Central memory CD4-positive, alpha-beta T cell (primary cell): ENCODE measurements around the gene PDE1A.
"Not testable (repeated sequence)": the region's sequence is repeated elsewhere in the genome, so short reads cannot be mapped to it uniquely, and the experiment has no call there.

Experiments used
- DNase-seq: peaks from one replicate; pipeline ENCODE4 v3.0.0; 2022

PDE1A gene

DNA sequence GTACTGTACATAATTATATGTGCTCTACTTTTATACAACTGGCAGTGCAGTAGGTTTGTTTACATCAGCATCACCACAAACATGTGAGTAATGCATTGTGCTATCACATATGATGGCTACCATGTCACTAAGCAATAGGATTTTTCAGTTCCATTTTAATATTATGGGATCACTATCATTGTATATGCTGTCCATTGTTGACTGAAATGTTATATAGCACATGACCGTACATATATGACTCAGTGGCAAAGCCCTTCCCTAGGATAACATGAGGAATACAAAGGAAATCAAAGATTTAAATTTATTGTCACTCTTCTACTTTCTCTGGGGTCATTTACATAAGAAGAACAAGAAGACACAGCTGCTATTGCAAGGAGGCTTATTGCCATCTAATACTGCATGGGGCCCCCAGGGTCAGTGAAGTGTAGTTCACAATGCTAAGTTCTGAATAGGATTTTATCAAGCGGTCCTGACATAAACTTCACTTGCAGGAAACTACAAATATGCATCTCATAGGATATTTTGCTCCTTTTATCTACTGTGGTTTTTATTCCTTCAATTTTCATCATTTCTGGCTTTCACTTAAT lies 21.8 kb downstream of the PDE1A start:
- DNase-seq, result no peak

DNA sequence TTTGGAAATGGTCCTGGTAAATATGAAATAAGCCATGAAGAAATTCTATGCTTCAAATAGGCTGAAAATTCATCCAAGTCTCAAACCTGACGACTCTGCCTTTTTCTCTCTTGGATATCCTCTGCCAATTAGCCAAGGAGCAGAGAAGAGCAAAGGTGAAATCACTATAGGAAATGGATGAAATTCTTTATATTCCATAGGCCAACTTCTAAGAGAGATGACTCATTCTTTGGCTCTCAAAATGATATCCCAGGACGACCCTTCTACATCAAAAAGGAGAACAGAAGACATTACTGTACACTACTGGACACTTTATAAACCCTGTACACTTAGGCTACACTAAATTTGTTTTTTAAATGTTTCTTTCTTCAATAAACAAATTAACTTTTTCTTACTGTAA lies 22.7 kb downstream of the PDE1A start:
- no peak for DNase-seq

DNA sequence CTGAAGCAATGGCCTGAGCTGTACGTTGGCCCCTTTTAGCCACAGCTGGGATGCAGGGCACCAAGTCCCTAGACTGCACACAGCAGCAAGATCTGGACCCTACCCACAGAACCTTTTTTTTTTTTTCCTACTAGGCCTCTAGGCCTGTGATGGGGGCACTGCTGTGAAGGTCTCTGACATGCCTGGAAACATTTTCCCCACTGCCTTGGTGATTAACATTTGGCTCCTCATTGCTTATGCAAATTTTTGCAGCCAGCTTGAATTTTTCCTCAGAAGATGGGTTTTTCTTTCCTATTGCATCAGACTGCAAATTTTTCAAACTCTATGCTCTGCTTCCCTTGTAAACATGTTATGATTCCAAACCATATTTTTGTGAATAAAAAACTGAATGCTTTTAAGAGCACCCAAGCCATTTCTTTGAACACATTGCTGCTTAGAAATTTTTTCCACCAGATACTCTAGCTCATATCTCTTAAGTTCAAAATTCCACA lies 33.5 kb downstream of the PDE1A start:
- no peak for DNase-seq

DNA sequence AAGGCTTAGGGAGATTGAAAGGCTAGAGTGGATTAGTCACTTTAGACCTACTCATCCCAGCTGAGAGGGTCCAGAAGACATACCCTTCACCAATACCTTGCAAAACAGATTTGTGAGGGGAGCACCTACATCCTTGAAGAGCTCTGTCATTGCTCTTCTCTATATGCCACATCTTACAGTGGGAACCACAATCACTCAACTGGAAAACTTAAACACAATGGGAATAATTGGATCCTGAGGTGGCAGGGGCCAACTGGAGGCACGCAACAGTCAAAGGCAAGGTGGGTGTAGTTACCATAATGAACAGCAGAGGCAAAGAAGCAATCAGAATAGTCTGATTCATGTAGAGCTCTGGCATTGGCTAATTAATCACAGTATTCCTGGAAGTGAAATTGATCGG lies 35.4 kb downstream of the PDE1A start:
- no peak for DNase-seq

DNA sequence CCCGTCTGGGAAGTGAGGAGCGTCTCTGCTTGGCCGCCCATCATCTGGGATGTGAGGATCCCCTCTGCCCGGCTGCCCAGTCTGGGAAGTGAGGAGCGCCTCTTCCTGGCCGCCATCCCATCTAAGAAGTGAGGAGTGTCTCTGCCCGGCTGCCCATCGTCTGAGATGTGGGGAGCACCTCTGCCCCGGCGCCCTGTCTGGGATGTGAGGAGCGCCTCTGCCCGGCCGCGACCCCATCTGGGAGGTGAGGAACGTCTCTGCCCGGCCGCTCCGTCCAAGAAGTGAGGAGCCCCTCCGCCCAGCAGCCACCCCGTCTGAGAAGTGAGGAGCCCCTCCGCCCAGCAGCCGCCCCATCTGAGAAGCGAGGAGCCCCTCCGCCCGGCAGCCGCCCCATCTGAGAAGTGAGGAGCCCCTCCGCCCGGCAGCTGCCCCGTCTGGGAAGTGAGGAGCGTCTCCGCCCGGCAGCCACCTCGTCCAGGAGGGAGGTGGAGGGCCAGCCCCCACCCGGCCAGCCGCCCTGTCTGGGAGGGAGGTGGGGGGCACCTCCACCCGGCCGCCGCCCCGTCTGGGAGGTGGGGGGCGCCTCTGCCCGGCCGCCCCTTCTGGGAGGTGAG lies 40.5 kb downstream of the PDE1A start:
- not testable (repeated sequence) for DNase-seq

DNA sequence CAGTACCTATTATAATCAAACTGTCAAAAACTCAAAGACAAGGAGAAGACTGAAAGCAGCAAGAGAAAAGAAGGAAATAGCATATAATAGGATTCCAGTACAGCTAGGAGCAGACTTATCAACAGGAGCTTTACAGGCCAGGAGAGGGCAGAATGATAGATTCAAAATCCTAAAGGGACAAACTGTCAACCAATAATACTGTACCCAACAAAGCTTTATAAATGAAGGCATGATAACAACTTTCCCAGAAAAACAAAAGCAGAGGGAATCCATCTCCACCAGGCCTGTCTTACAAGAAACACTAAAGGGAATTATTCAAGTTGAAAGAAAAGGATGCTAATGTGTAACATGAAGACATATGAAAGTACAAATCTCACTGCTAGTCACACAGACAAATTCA lies 42.0 kb downstream of the PDE1A start:
- DNase-seq, result no peak

DNA sequence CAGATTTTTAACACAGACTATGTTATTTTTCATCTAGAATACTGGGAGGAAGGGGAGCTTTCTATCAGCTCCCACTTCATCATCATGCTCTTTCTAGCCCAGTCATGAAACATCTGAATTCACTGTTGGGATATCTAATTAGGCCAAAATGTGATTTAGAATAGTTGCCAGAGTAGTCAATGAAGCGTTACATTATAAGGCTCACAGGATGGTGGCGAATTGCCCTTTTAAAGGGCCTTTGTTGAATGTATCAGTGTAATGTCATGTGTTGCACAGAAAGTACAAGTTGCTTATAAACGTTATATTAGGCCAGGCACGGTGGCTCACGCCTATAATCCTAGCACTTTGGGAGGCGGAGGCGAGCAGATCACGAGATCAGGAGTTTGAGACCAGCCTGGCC lies 45.6 kb downstream of the PDE1A start:
- no peak for DNase-seq

DNA sequence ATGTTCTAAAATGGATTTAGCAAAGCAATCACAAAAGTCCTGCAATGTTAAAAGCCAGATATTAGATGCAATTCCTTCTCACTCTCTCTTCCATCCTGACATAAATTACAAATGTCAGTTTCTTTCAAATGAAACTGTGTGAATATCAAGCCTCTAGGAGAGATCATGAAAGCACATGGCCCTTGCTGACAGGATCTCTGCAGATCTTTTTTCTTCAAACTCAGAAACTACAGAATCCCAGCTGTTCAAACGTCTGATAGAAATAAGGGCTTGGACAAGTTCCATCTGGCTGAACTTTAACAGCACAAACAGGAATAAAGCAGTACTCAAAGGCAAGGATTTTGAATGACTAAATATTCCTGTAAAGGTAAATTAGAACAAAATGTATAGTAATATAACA lies 47.6 kb downstream of the PDE1A start:
- no peak for DNase-seq

DNA sequence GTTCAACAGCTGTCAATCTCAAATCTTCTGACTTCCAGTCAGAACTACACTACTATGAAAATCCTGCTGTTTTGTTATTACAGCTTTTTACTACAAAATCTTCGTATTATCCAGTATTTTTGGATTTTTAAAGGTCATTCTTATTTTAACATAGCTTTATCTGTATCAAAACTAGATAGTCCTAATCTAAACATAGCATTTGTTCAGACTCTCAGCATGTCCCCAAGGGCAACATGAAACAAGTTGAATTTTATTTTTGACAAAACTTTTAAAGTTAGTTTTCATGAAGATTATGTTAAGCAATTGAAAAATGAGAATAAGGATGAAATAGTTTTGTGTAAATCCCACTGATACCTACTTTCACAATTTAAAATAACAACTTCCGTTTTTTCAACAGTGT lies 48.1 kb downstream of the PDE1A start:
- DNase-seq, result no peak

DNA sequence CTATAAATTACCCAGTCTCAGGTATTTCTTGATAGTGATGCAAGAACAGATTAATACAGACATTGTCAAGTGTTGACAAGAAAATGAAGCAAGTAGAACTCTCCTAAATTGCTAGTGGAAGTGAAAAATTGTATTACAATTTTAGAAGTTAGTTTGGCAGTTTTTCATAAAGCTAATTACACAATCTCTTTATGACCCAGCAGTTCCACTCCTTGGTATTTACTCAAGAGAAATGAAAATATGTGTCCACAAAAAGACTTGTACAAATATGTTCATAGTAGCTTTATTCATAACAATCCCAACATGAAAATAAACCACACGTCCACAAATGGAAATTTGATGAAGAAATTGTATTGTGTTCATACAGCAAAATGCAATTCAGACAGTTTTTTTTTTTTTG lies 49.4 kb downstream of the PDE1A start:
- DNase-seq, result no peak

DNA sequence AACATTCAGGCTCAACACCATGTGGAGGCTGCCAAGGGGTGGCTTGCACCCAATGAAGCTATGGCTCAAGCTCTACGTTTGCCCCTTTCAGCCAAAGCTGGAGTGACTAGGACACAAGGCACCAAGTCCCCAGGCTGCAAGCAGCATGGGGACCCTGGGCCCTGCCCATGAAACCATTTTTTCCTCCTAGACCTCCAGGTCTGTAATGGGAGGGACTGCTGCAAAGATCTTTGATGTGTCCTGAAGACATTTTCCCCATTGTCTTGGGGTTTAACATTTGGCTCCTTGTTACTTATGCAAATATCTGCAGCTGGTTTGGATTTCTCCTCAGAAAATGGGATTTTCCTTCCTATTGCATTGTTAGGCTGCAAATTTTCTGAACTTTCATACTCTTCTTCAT lies 51.0 kb downstream of the PDE1A start:
- DNase-seq, result no peak

DNA sequence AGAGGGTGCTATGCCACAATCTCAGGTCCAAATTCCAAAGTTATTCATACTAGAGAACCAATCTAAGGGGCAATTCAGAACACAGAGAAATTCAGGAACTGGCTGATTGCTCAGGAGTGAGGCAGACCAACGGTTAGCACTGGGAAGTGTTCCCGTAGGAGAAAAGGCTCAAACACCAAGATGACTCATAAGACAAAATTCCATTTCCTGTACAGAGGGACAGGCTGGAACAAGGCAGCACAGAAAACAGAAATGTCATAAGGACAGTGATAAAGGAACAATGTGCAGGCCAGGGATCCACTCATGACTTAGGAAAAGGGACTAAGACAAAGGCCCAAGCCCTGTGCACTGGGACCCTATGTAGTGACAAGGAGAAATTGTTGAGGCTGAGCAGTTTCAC lies 54.2 kb downstream of the PDE1A start:
- DNase-seq, result no peak

DNA sequence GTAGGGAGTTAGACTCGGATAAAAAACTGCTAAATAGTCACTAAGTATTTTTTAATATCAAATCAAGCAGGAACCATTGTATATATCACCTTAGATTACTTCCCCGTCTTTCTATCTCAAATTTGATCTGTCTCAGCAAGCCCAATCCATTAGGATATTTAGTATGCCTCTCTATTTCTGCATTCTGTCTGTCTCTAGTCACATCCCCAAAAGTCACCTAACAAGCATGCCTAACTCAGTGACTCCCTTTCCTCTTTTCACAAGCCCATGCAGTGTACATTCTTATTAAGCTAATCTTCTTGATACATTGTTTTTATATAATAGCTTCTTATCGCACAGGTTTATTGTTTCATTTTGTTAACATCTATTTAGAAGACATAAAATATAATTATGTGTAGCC lies 57.8 kb downstream of the PDE1A start:
- no peak for DNase-seq

DNA sequence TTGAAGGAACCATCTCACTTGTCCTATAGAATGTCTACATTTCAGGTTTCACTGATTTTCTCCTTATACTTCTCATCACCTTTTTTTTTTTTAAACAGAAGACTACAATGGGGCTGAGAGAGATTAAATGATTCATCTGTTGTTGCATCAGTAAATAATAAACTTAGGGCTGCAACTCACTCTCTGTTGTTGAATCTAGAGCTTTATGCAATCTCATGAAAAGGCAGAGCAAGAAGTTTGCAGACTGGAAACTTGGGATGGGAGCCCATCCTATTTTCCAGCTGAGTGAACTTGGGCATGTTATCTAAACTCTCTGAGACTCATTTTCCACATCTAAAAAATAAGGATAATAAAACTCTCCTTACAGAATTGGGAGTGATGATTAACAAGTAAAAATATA lies 58.4 kb downstream of the PDE1A start:
- DNase-seq, result no peak

DNA sequence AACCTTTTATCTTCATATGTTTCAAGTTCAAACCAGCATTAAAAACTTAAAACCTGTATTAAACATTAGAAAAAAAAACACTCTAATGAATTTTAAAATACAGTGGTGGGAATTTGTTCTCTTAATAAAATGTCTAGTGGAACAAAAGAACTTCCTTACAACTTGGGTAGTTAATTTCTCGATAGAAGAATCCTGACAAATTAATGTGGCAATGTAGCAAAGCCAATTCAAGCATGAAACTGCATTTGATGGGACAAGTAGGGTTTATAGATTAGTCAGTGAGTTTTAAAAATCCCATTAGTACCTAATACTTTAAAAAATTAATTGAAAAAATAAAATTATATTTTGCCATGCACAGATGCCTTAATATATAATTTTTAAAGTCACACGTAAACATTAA lies 59.4 kb downstream of the PDE1A start:
- DNase-seq, result no peak

DNA sequence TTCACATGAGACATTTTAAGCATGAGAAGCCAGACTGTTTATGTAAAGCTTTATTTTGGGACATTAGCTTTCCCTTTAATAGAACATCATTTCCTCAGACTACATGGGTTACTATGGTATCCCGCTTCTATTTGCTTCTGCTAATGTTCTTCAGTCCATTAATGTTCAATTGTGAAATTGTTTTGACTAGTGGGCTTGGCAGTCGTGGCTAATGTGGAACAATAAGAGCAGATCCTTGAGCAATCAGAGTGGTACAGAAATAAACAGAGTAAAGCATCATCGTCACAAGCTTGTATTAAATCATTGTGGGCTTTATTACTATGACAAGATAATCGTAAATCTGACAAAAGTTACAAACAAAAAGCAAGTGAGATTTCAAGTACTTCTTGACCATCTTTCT lies 60.2 kb downstream of the PDE1A start:
- no peak for DNase-seq

DNA sequence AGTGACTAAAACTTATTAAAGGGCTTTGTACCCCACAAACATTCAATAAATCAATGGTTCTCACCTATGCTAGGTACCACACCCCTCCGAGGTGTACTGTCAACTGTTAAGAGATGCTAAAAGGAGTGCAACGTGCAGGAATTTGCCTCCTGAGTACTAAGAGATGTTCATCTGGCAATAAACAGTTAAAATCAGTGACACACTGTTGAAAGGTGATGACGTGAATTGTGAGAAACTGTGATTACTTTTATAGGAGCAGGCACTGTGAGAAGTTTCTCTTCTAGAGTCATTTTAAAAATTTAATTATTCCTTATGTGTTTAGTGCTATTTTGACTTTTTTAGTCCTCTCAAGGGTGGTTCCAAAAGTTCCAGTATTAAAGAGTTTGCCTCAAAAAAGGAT lies 61.0 kb downstream of the PDE1A start:
- no peak for DNase-seq

DNA sequence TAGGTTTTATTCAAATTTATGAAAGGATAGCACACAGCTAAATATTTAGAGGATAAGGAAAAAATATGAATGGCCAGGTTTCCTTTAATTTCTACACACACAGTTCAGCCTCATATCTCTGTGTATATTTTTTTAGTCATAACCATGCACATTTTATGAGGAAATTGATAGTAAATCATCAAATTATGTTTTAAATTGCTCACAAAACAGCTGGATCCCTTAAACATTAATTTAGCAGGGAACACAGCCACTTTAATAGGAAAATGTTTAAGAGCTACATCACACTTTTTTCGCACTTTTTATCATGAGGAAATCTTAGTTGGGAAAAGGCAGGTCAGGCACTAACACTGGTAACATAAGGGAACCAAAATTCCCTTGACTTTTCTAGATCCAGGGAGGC lies 65.4 kb downstream of the PDE1A start:
- no peak for DNase-seq

DNA sequence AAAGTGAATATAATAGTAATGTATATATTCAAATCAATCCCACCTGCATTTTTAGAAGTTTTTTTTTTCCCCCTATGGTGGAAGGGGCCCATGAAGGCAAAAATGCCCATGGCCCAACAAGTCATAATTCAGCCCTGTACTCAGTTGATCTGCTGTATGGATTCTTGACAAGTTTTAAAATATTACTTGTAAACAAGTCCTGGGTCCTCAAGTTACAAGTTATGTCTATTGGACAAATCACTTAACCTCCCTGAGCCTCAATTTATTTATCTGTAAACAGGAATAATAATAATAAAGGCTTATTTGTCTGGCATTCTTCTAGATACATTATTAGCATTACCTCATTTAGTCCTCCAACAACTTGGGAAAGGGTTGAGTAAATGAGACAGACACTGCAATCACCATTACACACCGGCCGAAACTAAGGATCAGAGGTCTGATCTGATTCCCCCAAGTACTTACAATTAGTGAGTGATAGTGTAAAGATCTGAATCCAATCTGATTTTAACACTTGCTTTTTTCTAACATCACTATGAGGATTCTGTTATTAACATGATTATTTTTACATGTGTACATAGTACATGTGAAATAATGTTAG lies 66.1 kb downstream of the PDE1A start:
- DNase-seq, result no peak

DNA sequence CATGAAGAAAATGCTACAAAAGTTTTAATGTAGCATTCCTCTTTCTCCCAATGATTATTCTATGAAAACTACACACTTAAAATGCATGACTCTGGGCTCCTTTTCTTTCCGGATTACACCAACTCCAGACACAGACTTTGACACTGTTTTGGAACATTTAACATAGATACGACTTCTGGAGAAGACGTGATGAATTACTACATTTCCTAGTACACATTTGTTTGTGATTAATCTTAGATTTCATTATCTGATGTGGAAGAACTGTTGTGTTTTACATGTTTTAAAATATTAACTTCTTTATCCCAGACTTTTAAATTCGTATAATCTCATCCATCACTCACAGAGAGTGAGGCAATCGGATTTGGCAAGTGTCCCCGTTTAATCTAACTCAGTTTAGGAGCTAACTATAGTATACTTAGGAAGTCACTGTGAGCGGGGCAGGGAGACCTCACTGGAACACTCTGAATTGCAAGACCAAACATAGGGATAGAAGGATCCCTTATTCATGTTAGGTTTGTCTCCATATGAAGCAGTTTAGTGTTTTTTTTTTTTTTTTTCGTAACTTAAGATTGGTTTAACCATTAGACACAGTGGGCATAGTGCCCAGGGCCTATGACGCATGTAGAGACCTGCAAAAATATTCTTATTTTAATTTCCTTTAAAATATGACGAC lies 66.7 kb downstream of the PDE1A start:
- DNase-seq, result no peak

DNA sequence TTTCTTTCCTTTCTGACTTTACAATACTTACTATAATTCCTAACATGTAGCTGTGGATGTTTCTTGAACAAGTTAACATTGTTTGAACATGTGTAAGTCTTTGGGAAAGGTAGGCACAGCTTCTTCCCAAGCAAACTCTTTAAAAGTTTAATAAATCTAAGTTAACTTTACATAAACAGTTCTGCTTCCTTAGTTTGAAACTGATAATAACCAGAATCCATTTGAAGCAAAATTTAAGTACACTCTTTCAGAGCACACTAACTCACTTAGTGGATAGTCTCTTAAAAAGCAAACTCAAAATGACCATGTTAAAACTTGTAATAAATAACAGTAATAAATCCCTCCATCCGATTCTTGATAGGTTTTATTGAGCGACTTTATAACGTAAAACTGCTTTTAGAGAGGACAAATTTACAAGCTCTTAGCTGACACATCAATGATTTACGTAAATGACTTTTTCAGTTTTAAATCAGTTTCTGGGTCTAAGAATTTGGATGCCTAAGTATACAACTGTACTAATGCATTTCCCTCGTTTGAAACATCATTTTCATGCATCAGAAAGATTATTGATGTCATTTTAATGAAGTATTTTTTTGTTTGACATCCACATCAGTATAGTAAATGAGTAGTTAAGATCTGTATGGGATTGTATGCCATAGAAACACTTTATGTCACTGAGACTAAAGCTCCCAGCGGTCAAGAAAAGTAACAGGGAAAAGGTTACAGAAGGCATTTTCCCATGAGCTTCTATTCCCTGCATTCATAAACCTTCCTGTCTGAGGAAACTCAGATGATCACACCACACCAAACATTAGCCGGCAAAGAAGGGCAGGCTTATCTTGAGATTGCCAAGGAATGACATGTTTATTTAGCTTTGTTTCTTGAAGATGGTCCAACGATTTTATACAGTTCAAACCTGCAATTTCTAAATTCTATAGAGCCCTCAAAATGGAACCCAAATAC lies 67.5 kb downstream of the PDE1A start:
- no peak for DNase-seq

DNA sequence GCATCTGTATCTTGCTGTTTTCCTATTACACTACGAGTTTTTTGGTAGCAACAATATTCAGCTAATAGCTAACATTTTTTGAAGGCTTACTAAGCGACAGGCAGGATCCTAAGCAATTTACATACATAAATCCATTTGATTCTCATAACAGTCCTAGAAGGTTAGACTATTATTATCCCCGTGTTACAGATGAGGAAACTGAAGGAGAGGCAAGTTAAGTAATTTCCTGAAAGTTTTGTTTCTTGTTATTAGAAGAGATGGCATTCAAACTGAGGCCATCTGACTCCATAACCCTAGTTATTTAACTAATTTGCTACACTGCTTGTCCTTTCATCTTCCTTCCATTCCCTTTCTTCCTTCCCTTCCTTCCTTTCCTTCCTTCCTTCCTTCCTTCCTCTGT lies 68.2 kb downstream of the PDE1A start:
- no peak for DNase-seq

DNA sequence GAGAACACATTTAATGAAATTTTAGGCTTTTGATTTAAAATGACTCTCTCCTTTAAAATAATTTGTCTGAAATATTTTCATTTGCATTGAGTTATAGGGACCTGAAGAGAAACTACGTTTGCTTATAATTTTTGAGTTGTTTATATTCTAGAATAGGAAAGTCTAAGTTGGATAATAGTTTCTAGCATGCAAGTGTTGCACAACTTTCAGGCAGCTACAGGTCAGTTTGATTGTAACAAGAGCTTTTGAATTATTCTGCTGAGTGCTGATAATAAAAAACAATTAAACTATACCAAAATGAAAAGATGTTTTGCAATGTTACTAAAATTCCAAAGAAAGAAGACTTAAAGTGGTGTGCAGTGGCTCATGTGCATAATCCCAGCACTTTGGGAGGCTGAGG lies 71.0 kb downstream of the PDE1A start:
- no peak for DNase-seq
